Measurements from ENCODE around the gene CCDC7. TPM values are rescaled to one million over a fixed set of nuclear protein-coding genes. Genes with fewer than 3 reads are reported as not detected.

CCDC7 gene
- total RNA-seq, 3 donors from 2014 or later = 11.2 to 36.5 (median 14.2) TPM

DNA sequence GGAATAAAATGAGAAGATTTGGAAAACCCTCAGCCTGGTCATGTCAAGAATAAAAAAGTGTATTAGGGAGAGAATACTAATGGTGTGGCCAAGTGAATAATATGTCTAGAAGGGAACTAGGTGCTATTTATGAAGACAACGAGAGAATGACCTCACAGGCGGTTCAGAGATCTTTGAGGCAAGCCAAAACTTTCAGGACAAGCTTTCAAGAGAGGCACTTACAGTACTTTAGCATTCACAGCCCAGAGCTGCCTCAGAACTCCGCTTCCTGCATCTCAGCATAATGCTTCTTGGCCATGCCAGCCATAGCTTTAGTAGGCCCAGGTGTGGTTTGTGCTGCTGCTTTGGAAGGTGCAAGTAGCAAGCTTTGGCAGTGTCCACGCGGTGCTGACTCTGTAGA, 37.2 kb upstream of the CCDC7 start:
- DNase-seq (no peak), ATAC-seq (no peak)
- Histone ChIP-seq H3K9me3 (no peaks in the 10 kb centered on the region), H3K36me3 (ENCODE audit: low read depth) (no peaks in the 10 kb centered on the region), H3K4me1 (ENCODE audit: low read depth) (no peaks in the 10 kb centered on the region), H3K4me3 (no peak overlapping the region)
- intact Hi-C loops (cut with DNase I, micrococcal nuclease) = no loop called here
- TF ChIP-seq, protein P1, sequence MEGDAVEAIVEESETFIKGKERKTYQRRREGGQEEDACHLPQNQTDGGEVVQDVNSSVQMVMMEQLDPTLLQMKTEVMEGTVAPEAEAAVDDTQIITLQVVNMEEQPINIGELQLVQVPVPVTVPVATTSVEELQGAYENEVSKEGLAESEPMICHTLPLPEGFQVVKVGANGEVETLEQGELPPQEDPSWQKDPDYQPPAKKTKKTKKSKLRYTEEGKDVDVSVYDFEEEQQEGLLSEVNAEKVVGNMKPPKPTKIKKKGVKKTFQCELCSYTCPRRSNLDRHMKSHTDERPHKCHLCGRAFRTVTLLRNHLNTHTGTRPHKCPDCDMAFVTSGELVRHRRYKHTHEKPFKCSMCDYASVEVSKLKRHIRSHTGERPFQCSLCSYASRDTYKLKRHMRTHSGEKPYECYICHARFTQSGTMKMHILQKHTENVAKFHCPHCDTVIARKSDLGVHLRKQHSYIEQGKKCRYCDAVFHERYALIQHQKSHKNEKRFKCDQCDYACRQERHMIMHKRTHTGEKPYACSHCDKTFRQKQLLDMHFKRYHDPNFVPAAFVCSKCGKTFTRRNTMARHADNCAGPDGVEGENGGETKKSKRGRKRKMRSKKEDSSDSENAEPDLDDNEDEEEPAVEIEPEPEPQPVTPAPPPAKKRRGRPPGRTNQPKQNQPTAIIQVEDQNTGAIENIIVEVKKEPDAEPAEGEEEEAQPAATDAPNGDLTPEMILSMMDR (IDR thresholded peaks at IDR 0.05) = no peak

DNA sequence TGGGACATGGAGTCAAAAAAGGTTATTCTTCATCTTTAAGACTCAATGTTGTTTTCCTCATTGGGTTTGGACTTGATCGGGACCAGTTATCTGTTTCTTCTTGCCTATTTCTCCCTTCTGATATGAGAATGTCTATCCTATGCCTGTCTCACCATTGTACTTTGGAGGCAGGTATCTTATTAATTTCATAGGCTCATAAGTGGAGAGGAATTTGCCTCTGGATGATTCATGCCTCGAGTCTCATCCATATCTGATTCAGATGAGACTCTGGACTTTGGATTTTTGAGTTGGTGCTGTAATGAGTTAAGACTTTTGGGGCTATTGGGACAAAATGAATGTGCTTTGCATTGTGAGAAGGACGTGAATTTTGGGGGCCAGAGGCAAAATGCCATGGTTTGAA, 36.2 kb upstream of the CCDC7 start:
- Histone ChIP-seq H3K4me1 (ENCODE audit: low read depth) (no peaks in the 10 kb centered on the region), H3K9me3 (no peaks in the 10 kb centered on the region), H3K36me3 (ENCODE audit: low read depth) (no peaks in the 10 kb centered on the region), H3K4me3 (no peak overlapping the region)
- peak; percentile 64 for ATAC-seq
- TF ChIP-seq, protein P1 (IDR thresholded peaks at IDR 0.05) = no peak
- intact Hi-C loops (cut with DNase I, micrococcal nuclease) = no loop called here
- DNase-seq = no peak

DNA sequence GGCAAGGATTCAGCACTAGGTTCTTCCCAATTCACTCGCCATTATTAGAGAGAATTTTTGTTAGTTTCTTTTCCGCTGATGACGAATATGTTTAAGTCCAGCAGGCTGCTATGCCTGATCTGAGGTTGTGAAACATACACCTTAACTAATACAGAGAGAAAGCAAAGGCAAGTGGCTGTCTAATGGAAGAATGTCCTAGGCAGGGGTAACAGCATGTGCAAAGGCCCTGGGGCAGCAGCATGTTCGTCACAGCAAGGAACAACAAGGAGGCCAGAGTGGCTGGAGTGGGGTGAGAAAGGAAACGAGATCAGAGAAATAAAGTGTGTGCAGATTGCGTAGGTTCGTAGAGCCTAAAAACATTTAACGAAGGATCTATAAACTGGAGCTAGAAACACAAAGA, 35.4 kb upstream of the CCDC7 start:
- H3K9me3 ChIP-seq = no peaks in the 10 kb centered on the region
- ATAC-seq (no peak), DNase-seq (no peak)
- H3K4me1 ChIP-seq (ENCODE audit: low read depth) = no peaks in the 10 kb centered on the region
- TF ChIP-seq, protein P1 (IDR thresholded peaks at IDR 0.05) = no peak
- H3K36me3 ChIP-seq (ENCODE audit: low read depth) = no peaks in the 10 kb centered on the region
- intact Hi-C loops (cut with DNase I, micrococcal nuclease) = no loop called here
- no peak overlapping the region for H3K4me3 ChIP-seq

DNA sequence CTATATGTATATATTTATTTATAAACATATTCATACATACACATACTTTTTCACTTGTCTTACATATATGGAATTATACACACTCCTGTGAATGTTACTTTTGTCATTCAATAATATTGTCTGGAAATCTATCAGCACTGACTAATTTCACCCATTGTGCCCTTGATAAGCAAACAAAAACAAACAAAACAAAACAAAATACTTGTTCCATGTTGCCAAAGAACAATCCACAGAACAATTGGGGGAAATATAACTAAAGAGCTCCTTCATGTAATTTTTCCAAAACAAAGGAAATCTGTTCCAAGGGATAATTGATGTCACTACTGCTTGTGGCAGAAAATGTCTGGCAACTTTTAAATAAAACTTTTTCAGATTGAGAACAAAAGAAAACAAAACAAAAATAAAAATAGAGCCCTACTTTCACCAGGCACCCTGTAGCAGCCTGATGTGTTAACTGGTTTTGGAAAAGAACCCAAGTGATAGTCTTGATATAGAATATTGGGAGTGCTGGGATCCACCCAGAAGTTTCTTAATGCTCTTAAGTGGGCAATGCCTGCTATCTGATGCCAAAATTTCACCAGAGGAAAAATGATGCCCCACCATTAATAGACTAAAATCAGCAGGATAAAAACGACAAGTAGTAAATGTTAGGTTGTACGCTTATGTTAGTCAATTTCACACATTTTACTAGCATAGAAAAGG, 34.0 kb upstream of the CCDC7 start:
- ATAC-seq (no peak), DNase-seq (no peak)
- intact Hi-C loops (cut with DNase I, micrococcal nuclease) = no loop called here

DNA sequence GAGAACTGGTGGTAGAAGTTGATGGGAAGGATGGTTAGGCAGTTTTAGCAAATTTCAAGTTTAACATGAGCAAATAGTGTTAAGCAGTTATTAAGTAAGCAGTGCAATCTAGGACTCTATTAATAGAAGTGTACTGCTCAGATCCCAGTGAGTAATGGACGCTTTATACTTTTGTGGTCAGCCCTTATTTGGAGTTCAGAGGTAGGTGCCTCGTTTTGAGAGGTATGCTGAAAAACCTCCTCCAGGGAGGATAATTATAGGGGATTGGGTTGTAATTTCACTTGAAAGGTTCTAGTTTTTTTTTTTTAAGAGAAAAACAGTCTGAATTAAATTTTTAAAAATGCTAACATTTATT, 33.5 kb upstream of the CCDC7 start:
- Histone ChIP-seq H3K4me3 (no peak overlapping the region), H3K9me3 (no peaks in the 10 kb centered on the region), H3K36me3 (ENCODE audit: low read depth) (no peaks in the 10 kb centered on the region), H3K4me1 (ENCODE audit: low read depth) (no peaks in the 10 kb centered on the region)
- intact Hi-C loops (cut with DNase I, micrococcal nuclease) = no loop called here
- TF ChIP-seq, protein P1 (IDR thresholded peaks at IDR 0.05) = no peak
- ATAC-seq (no peak), DNase-seq (no peak)

More for the DNA sequence above, 34.0 kb upstream of the CCDC7 start:
- no peaks in the 10 kb centered on the region for H3K4me1 ChIP-seq (ENCODE audit: low read depth)
- H3K36me3 ChIP-seq (ENCODE audit: low read depth) = no peaks in the 10 kb centered on the region
- TF ChIP-seq, protein P1 (IDR thresholded peaks at IDR 0.05) = no peak
- H3K4me3 ChIP-seq = no peak overlapping the region
- no peaks in the 10 kb centered on the region for H3K9me3 ChIP-seq

DNA sequence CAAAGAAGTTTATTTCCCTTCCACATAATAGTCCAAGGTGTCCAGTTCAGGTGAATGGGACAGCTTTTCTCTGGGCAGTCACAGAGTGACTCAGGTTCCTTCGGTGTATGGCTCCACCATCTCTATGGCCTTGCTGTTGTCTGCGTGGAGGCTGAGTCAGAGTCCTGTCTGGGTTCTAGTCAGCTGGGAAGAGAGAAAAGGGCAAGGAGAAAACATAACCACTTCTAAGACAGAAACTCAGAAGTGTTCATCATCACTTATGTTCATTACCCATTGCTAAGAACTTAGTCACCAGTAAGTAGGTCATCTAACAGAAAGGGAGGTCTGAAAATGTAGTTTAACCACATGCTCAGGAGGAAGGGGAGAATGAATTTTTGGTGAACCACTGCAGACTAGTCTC, 32.4 kb upstream of the CCDC7 start:
- DNase-seq (no peak), ATAC-seq (peak; percentile 66)
- Histone ChIP-seq H3K9me3 (no peaks in the 10 kb centered on the region), H3K36me3 (ENCODE audit: low read depth) (no peaks in the 10 kb centered on the region), H3K4me1 (ENCODE audit: low read depth) (no peaks in the 10 kb centered on the region), H3K4me3 (no peak overlapping the region)
- intact Hi-C loops (cut with DNase I, micrococcal nuclease) = no loop called here
- TF ChIP-seq, protein P1 (IDR thresholded peaks at IDR 0.05) = no peak
